HG03571 (cell line): ENCODE results near the gene ICAM5.

Source experiments
- ATAC-seq: cut with Tn5 transposase; IDR thresholded peaks from one replicate; pipeline ENCODE4 v1.9.1; 2021; ENCODE audit not compliant: unreplicated experiment

ICAM5 gene

GRCh38 chr19:10339977-10340376 lies 50.2 kb downstream of the ICAM5 start:
- ATAC-seq, result no peak

GRCh38 chr19:10343495-10343894 lies 53.7 kb downstream of the ICAM5 start:
- no peak for ATAC-seq

- no peak for ATAC-seq
Measured at GRCh38 chr19:10344780-10345179, 55.0 kb downstream of the ICAM5 start.
